B cell (primary cell): Measurements from ENCODE around the gene TOMM34.

ENCODE experiments used
- EZH2 ChIP-seq: IDR thresholded peaks from 2 replicates; pipeline ENCODE4 v1.6.1; 2012; ENCODE audit warnings: borderline replicate concordance, low read depth, mild to moderate bottlenecking, moderate library complexity, low read length; ENCODE audit not compliant: insufficient read depth, poor library complexity, severe bottlenecking
- TF ChIP-seq, protein P1 (sequence below): fragments of 200-600 bp; IDR thresholded peaks from one replicate; pipeline ENCODE4 v1.8.0; 2022; ENCODE audit warnings: antibody characterized with exemption, mild to moderate bottlenecking

DNA sequence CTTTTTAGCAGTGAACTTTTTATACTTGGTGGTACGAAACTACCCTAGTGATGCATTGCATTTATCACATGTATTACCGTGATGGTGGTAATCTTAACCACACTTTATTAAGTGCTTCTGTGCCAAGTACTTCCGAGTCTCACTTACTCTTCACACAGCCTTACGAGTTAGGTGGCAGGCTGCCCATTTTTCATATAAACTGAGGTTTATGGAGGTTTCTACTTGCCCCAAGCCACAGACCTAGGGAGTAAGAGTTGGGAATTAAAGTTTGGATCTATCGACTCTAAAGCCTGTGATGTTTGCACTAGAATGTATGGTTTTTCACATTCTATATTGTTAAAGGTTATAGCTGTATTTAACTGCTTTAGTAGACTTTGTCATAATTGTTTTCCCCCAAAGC is 55.8 kb downstream of the TOMM34 start:
- TF ChIP-seq, protein P1, sequence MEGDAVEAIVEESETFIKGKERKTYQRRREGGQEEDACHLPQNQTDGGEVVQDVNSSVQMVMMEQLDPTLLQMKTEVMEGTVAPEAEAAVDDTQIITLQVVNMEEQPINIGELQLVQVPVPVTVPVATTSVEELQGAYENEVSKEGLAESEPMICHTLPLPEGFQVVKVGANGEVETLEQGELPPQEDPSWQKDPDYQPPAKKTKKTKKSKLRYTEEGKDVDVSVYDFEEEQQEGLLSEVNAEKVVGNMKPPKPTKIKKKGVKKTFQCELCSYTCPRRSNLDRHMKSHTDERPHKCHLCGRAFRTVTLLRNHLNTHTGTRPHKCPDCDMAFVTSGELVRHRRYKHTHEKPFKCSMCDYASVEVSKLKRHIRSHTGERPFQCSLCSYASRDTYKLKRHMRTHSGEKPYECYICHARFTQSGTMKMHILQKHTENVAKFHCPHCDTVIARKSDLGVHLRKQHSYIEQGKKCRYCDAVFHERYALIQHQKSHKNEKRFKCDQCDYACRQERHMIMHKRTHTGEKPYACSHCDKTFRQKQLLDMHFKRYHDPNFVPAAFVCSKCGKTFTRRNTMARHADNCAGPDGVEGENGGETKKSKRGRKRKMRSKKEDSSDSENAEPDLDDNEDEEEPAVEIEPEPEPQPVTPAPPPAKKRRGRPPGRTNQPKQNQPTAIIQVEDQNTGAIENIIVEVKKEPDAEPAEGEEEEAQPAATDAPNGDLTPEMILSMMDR, result no peak
- no peak for TF ChIP-seq EZH2
